Activated gamma-delta T cell treated with anti-CD3 and anti-CD28 coated beads, Interleukin-2, amount 50 U/mL, for 16 hours (primary cell): ENCODE results near the gene TLE2.
A peak's percentile ranks its signal among the peaks of the same experiment; 100 is the strongest.

ENCODE experiments used
- DNase-seq: peaks from one replicate; pipeline ENCODE4 v3.0.0-alpha.2; 2020; ENCODE audit warnings: low read depth

Gene TLE2

DNA sequence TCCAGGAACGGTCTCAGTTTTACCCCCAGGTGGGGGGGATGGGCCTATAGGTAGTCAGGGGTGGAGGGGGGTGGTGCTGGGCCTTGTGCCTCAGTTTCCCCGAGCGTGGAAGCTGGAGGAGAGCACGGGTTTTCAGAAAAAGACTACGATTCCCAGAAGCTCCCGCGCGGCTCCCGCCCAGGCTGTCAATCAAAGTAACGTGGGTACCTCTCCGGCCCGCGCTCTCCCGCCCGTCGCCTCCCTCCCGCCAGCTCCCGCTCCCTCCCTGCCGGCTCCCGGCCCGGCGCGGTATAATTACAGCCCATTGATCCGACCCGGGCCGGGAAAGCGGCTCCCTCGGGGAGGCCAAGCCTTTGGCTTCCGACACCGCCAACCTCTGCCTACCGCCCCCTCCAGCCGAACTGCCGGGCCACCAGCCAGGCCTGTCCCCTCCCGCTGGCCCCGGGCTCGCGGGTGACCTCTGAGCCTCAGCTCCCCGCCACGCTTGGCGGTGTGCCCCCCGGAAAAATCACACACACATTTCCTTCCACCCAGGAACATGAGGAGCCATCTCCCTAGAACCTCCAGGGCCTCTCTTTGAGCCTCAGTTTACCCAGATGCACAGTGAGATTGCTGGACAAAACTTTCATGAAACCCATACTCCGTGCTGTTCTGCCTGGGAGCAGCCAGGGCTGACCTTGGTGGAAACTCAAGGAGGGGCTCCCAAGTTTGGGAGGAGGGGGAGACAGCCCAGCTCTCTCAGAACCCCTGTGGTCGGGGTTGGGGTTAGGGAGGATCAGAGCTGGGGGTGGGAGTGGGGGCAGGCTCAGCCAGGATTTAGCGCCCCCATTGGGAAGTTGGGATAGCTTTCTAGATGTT, 7.3 kb upstream of the TLE2 start:
- peak; percentile 73 for DNase-seq

DNA sequence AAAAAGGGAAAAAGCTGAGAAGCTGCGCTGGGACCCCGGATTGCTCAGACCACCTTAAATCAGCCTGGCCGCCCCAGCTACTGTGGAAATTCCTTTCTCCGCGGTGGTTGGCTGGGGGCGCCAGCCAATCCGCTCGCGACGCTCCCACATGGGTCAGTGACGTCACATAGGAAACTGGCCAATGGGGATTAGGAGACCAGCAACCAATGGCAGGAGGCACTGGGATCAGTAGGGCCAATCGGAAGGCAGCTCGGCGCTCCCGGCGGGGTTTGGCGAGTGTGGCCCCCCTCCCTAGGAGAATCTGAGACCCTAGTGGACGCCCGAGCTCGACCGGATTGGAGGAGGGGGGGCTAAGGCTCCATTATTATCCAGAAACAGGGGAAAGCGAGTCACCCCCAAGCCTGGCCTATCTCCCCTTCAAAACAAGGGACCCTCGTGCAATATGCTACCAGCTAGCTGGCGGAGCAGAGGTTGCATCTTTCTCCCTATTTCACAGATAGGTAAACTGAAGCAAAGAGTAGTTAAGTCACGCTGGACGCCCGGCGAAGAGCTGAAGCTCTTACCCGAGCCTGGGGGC, 6.5 kb upstream of the TLE2 start:
- DNase-seq: peak; percentile 89

DNA sequence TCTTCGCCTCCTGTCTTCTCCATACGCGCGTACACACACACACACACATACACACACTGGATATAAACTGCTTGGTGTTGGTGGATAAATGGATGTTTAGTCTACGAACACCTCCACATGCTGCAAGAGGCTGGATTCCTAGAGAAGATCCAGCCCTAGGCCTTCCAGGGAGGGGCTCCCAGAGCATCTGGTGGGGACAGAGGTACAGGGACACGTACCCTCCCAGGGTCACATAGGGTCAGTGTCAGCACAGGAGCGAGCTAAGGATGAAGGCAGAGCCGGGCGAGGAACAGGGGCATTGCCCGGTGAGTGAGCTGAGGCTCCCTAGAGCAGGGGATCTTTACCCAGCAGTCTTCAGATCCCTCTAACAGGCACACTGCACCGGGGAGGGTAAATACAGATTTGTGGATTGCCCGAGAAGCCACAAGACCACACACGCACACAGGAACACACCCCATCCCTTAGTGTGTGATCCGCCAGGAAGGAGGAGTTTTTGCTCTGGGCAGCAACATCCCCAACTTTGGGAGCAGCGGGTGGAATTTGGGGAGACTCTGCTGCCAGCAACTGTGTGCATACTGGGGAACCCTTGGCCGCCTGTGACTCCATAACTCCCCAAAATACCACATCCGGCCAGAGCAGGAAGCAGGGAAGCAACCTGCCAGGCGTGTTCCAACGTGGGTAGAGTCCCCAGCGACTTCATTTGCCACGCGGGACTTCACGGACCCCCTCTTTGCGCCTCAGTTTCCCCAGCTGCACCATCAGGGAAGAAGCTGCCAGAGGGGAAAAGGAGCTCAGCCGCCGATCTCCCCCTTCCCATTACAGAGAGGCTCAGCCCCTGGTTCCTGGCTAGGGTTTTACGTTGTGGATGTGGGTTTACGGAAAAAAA, 5.8 kb upstream of the TLE2 start:
- no peak for DNase-seq

DNA sequence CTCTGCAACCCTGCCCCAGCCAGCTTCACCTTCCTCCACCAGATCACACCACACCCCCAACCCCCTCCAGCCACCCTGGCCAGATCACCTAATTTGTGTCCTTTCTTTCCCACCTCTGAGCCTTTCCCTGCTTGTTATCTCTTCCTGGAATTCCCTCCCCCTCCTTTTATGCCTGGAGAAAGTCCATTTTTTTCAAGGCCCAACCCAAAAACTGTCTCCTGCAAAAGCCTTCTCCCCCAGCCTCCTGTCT, 5.3 kb upstream of the TLE2 start:
- DNase-seq: no peak

DNA sequence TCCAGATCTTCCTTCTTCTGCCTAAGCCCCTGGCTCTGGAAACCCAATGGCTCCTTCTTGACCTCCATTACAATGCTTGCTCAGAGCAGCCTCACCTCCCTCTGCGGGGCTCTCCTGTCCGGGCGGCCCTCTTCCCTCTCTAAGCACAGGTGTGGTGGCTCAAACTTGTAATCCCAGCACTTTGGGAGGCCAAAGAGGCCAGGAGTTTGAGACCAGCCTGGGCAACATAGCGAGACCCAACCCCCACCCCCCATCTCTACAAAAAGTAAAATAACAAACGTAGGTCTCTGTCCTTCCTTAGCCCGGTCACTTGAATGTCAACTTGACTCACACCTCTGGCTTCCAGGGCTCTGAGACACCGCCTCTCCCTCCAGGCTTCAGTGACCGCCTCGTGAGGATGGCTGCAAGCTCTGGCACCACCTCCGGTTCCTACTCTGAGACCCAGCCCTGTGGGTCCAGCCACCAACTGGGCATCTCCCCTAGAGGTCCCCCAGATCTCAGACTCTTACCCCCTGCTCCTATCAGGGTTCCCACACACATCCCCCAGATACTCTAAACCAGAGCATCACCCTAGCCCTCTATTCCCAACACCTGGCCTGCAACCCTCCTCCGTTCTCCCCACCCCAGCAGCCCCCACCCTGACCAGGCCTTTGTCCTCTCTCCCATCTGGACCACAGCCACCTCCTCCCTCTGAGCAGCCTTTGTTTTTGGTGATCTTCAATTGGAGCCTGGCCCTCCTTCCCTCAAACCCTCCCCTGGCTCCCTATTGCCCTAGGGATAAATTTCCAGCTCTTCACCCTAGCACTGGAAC, 4.7 kb upstream of the TLE2 start:
- no peak for DNase-seq

DNA sequence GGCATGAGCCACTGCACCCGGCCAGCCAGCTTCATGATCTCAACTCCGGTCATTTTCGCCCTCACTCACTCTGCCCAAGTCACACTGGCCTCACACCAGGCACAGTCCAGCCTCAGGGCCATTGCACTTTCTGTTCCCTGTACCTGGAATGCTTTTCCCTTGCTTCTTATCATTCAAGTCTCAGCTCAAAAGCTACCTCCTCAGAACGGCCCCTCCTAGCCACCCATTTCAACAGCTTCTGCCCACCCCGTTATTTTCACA, 2.5 kb upstream of the TLE2 start:
- no peak for DNase-seq

DNA sequence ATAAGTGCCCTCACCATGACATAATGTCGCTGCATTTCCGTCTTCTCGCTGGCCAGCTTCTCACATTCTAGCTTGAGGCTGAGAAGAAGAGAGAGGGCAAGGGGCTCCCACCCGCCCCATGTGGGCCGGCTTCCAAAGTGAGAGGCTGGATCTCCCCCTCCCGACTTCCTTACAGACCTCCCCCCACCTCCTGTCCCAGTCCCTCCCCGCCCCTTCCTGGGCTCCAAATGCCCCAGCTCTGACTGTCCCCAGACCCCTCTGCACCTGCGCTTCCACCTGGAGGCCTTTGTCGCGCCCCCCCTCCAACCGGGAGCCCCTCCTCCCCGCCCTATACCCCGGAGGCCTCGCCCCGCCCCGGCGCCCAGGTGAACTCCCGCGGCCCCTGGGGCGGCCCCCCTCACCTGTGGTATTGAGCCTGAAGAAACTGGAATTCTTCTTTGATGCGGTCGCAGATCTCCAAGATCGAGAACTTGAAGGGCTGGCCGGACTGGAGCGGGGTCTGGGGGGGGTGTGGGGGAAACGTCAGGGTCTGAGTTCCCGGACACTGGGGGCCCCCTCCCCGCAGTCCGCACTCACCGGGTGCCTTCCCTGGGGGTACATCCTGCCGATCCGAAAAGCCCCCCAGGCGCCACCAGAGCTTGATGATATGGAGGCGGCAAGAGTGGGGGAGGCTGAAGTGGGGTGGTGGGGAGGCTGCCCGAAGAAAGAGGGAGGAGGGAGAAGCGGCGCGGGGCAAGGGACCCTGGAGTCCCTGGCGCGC, 595 bp downstream of the TLE2 start:
- DNase-seq: no peak

DNA sequence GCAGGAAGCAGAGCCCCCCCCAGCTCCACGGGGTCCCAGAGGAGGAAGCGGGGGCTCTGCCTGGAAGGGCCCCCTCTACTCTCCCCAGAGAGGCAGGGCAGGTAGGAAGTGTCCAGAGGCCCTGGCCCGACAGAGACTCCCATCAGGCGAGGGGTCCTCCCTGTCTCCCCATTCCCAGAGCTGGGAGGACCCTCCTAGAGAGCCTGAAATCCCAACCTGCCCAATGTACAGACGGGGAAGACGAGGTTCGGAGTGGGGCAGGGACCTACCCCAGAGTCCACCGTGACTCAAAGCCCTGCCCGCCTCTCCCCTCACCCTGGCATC, 1.1 kb downstream of the TLE2 start:
- DNase-seq: no peak

DNA sequence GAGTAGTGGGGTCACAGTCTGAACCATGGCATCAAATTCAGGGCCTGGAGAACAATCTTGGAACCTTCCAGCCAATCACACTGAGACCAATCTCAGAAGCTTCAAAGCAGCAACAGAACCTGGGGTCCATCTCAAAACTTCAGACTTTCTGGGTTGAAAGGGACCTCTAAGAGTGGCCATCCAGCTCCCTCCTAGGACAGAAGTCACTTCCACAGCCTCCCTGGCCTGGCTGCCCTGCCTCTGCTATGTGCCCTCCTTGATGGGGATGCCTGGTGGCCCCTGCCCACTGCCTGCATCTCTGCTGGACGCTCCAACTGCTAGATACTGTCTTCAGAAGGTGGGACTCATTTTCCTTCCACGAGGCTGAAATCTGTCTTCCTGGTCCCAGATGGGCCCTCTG, 1.8 kb downstream of the TLE2 start:
- no peak for DNase-seq

DNA sequence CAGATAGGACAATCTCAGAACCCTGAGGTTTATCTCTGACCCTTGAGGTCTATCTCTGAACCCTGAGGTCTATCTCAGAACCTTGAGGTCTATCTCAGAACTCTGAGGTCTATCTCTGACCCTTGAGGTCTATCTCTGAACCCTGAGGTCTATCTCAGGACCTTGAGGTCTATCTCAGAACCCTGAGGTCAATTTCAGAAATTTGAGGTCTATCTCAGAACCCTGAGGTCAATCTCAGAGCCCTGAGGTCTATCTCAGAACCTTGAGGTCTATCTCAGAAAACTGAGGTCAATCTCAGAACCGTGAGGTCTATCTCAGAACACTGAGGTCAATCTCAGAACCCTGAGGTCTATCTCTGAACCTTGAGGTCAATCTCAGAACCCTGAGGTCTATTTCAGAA, 2.3 kb downstream of the TLE2 start:
- no peak for DNase-seq

DNA sequence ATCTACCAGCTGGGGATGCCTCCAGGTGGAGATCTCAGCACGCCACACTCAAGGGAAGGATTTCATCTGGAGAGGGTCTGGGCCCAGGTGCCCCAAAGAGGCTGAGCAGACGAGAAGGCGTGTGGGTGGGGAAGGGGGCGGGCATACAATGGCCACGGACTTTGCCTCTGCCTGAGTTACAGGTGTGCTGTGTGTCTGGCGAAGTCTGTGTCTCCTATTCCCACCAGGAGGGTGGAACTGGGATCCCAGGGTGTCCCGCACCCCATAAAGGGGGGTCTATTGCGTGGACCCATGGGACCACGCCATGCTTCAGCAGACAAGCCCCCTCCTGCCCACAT, 3.6 kb downstream of the TLE2 start:
- no peak for DNase-seq

DNA sequence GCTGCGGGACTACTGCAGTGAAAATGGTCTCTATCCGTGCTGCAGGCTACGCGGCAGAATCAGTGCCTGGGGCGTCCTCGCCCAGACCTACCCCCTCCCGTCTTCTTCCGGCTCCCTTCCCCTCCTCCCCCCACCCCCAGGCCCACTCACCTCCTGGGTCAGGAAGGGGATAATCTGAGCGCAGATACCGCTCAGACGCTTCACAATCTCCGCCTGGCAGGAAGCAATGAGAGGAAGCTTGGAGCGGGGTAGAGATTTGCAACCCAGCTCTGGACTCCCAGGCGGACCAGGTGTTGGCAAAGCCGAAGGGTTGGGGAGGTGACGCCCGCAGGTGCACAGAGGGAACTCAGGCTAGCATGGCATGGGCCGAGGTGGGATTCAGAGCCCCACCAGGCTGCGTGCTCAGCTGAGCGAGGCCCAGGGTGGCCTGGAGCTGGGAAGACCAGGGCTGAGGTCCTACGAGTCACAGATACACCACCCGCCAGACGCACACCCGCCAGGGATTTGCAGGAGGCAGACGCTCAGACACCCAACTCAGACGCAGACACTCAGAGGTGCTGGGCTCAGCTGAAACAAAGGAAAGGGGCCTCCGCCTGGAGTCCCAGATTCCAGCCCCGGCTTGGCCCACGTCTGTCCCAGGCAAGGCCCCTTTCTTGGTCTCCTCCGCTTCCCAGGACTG, 4.1 kb downstream of the TLE2 start:
- DNase-seq: no peak

DNA sequence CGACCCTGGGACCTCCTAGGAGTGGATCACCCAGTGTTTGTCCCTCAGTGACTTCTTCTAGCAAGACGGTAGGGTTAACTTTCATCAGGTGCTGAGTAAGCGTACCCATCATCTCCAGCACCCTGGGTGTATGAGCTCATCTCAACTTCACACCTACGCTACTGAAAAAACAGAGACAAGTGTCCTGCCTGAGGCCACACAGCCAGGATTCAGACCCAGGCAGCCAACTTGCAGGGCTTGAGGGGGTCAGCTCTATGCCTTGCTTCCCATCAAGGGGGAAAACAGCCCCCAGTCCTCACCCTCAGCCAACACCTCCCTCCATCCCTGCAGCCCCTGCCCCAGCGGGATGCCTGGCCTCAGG, 4.6 kb downstream of the TLE2 start:
- DNase-seq: no peak

DNA sequence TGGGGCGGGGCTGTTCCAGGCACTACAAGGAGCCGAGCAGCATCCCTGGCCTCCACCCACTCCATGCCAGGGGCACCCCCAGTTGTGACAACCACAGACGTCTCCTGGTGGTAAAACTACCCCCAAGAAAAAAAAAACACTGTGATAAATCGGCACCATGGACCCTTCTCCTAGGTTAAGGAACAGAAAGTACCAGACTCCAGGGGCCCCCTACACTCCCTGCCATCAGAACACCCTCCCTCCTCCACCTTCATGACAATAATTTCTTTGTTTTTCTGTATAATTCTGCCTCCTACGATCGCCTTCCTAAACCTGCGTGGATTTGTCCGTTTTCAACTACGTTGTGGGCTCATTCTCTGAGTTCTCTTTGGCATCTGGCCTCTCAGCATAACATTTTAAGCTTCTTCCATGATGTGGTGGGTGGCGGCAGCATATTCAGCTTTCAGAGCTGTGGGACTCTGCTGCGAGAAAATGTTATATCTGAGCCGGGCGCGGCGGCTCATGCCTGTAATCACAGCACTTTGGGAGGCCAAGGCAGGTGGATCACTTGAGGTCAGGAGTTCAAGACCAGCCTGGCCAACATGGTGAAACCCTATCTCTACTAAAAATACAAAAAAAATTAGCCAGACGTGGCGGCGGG, 8.6 kb downstream of the TLE2 start:
- DNase-seq: no peak

DNA sequence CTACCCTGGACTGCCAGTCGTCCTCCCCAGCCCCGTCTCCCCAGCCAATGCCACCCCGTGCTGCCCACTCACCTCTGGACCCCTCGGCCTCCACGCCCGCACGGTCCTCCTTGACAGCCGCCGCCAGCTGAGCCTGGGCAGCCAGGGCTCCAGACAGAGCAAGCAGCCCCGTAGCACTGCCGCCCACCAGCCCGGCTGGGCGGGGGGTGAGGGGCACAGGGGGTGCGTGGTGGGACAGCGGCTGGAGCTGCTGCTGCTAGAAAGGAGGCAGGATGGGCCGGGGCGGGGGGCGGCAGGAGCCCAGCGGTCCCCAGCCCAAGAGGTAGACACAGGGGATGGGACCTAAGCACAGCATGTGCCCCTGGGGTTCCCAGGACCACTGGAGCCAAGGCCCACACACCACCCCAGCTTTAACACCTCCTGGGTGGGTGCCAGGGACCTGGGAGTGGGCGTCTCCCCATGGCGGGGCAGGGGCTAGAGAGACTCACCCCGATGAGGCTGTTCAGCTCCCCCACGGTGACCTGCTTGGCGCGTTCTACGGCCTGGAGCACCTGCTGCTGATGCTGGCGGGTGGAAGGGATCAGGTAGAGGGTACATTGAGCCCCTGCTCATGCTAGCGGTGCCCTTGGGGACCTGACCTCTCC, 9.7 kb downstream of the TLE2 start:
- DNase-seq: no peak

DNA sequence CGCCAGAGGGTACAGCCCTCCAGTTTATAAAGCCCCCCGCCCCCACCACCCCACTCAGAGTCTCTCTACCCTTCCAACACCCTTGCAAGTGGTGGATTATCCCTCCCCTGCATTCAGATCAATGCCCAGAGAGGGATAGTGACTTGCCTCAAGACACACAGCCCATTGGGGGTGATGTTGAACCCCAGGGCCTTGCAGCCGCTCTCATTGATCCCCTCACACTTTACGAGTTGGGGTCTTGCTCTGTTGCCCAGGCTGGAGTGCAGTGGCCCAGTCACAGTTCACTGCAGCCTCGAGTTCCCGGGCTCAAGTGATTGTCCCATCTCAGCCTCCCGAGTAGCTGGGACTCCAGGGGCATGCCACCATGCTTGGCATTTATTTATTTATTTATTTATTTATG, 11.2 kb downstream of the TLE2 start:
- no peak for DNase-seq

DNA sequence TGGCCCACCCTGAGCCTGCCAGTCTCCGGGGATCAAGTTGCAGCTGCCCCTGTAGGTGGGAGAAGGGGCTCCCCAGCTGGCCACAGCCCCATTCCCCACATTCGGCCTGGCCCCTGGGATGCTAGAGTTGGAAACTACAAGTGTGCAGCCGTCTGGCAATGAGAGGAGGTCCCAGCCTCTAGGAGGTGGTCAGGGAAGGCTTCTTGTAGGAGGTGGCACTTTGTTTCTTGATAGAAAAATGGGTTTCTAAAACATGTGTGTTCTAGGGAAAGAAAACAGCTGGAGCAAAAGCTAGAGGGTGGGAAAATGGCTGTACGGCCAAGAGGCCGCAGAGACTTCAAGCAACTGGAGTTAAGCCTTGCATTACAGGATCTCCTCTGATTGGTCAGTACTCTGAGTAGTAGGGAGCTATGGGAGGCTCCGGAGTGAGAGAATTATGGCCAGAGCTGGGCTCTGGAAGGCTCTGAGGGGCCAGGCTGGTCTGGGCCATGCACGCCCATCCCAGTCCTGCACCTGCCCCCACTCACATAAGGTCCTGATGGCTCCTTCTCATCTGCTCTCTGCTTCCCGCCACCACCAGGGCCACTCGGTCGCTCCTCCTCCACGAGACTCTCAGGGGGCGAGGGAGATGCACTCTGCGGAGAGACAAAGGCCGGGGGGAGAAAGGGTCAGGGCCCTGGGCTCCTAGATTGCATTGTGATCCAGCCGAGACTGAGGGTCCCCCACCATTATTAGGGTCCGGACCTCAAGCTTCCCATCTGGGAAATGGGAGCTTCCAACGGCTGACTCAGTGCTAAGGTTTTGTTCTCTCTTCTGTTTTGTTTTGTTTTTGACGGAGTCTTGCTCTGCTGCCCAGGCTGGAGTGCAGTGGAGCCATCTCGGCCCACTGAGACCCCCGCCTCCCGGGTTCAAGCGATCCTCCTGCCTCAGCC, 13.7 kb downstream of the TLE2 start:
- DNase-seq: no peak

DNA sequence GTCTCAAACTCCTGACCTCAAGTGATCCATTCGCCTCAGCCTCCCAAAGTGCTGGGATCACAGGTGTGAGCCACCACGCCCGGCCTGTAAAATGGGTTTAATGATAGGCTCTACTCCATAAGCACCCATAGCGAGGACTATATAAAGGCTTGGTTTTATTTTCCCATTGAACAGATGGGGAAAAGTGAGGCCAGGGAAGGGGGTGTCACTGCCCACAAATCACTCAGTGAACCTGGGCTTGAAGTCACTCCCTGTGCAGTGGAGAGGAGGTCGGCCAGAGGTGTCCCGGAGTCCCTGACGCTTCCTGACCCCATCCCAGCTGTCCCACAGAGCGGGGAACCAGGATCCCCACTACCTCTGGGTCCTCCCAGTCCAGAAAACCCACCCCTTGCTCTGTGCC, 14.9 kb downstream of the TLE2 start:
- no peak for DNase-seq

DNA sequence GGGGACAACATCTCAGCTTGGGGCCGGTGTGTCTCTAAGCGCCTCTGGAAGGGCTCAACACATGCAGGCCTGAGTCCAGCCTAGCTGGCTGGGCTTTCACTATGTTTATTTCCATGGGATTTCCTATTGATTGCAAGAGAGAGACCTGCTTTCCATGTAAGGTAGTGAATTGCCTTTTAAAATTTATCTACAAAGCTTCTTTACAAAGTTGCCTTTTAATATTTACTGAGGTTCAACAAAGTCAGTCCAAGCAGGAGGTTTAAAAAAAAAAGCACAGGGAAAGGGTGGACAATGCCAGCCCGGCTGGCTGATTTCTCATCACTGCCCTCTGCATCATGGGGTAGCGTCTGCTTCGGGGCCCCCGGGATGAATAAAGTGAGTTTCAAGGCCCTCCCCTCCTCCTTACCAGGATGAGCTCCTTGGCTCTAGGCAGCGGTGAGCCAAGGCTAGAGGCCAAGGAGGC, 15.8 kb downstream of the TLE2 start:
- no peak for DNase-seq
